ENCODE measurements around the gene CADM4. TPM values are rescaled to one million over a fixed set of nuclear protein-coding genes. Genes with fewer than 3 reads are reported as not detected.
"Not testable (repeated sequence)": the region's sequence is repeated elsewhere in the genome, so short reads cannot be mapped to it uniquely, and the experiment has no call there.

Gene CADM4
- total RNA-seq, 4 donors from 2014 or later = 19.8 to 52.5 (median 31.6) TPM

DNA sequence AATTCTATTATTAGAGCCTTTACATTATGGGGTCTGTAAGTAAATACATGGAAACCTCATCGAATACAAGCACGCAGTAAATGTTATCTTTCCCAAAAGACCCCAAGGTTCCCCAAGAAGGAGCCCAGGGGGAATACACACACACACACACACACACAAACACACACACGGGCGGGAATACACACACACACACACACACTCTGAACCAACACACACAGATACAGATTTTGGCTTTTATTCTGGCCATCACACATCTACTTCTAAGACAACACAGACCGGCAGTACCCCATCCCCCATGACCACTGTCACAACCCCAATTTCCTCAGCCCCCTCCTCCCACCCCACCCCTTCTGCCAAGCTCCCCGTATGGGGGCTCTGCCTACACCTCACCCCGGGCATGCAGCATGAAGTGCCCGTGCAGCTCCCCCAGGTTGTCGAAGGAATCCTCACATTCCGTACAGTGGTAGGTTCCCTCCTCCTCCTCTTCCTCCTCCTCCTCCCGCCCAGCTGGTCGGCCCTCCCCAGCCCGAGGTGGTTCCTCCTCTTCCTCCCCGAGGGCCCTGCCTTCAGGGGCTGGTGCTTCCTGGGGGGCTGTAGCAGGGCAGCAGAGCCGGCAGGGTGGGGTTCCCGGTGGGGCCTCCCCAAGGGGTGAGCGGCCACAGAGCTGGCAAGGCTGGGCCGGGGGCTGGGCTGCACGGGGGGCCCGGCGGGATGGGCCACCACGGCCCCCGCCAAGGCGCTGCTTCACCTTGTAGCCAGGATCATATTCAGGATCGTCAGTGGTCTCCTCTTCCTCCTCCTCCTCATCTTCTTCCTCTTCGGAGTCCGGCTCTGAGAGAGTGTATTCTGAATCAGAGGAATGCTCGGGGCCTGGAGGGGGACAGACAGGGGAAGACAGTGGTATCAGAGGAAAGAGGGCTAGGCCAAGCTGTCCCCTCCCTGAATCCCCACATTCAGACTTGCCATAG, 32.1 kb downstream of the CADM4 start:
- peaks cover 0 to 50% of the 10 kb centered on the region in 2 donors for H3K36me3 ChIP-seq
- ATAC-seq = no peak
- no peak for TF ChIP-seq POLR2A (IDR thresholded peaks at IDR 0.05)
- no peak for TF ChIP-seq EP300 (IDR thresholded peaks at IDR 0.05)
- TF ChIP-seq, protein P1, sequence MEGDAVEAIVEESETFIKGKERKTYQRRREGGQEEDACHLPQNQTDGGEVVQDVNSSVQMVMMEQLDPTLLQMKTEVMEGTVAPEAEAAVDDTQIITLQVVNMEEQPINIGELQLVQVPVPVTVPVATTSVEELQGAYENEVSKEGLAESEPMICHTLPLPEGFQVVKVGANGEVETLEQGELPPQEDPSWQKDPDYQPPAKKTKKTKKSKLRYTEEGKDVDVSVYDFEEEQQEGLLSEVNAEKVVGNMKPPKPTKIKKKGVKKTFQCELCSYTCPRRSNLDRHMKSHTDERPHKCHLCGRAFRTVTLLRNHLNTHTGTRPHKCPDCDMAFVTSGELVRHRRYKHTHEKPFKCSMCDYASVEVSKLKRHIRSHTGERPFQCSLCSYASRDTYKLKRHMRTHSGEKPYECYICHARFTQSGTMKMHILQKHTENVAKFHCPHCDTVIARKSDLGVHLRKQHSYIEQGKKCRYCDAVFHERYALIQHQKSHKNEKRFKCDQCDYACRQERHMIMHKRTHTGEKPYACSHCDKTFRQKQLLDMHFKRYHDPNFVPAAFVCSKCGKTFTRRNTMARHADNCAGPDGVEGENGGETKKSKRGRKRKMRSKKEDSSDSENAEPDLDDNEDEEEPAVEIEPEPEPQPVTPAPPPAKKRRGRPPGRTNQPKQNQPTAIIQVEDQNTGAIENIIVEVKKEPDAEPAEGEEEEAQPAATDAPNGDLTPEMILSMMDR (IDR thresholded peaks at IDR 0.05) = no peak
- TF ChIP-seq POLR2AphosphoS5 (IDR thresholded peaks at IDR 0.05) = no peak
- no peaks in the 10 kb centered on the region for H3K4me1 ChIP-seq
- H3K27me3 ChIP-seq = no peaks in the 10 kb centered on the region
- H3K27ac ChIP-seq = no peak overlapping the region
- no peak overlapping the region for H3K4me3 ChIP-seq
- H3K9me3 ChIP-seq = no peaks in the 10 kb centered on the region
- 86 to 88% methylated on average over 6 to 7 of the region's 28 CpGs for WGBS, 2 donors (ENCODE audit: low coverage in 1 of 2)

DNA sequence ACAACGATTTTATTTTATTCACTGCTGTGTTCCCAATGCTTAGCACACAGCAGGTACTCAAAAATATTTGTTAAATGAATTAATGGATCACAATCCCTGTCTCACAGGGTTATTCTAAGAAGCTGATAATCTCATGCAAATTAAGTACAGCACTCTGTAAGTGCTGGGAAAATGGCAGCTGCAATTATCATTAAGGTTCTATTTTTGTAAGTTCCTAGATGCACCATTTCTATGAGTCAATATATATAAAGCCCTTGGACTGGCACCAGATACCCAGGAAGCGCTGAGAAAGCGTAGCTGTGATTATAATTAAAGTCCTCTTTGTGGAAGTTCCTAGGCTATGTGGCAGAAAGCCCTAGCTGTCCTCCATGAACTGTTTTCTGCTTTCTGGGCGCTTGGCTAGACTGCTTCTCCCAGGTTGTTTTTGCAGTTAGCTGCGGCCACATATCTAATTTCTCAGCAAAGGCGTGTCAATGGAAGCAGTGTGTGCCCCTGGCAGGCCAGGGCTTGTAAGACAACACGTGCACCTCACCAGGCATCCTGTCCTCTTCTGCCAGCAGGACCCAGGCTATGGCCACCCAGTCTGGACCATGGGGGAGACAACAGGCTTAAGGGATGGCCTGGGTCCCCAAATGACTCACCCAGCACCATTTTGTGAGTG, 33.0 kb downstream of the CADM4 start:
- Histone ChIP-seq H3K36me3 (peaks cover 0 to 49% of the 10 kb centered on the region in 2 donors), H3K4me1 (no peaks in the 10 kb centered on the region), H3K27ac (no peak overlapping the region), H3K4me3 (no peak overlapping the region), H3K9me3 (no peaks in the 10 kb centered on the region), H3K27me3 (no peaks in the 10 kb centered on the region)
- 81 to 92% methylated on average over 3 to 6 of the region's 7 CpGs for WGBS, 2 donors (ENCODE audit: low coverage in 1 of 2)
- ATAC-seq = no peak
- no peak for TF ChIP-seq EP300 (IDR thresholded peaks at IDR 0.05)
- TF ChIP-seq POLR2A (IDR thresholded peaks at IDR 0.05) = no peak

DNA sequence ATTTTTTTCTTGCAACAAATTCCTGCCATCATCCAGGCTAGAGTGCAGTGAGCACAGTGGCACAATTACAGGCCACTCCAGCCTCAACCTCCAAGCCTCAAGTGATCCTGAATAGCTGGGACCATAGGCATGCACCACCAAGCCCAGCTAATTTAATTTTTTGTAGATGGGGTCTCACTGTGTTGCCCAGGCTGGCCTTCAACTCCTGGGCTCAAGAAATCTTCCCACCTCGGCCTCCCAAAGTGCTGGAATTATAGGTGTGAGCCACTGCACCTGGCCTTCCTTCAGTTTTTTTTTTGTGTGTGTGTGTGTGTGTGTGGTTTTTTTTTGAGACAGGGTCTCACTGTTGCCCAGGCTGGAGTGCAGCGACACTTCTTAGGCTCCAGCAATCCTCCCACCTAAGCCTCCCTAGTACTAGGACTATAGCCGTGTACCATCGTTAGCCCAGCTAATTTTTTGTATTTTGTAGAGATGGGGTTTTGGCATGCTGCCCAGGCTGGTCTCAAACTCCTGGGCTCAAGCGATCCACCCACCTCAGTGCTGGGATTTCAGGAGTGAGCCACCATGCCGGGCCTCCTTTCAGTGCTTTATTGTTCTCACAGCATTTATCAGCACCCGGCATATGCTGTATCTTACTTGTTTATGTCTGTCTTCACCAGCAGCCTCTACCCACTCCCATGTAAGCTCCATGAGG, 33.6 kb downstream of the CADM4 start:
- ATAC-seq = no peak
- Histone ChIP-seq H3K4me3 (no peak overlapping the region), H3K4me1 (no peaks in the 10 kb centered on the region), H3K9me3 (no peaks in the 10 kb centered on the region), H3K27ac (no peak overlapping the region), H3K27me3 (no peaks in the 10 kb centered on the region), H3K36me3 (peaks cover 0 to 49% of the 10 kb centered on the region in 2 donors)
- 63 to 72% methylated on average over 7 of the region's 7 CpGs for WGBS, 2 donors (ENCODE audit: low coverage in 1 of 2)
- TF ChIP-seq POLR2A (IDR thresholded peaks at IDR 0.05) = no peak
- TF ChIP-seq, protein P1 (IDR thresholded peaks at IDR 0.05) = no peak
- TF ChIP-seq POLR2AphosphoS5 (IDR thresholded peaks at IDR 0.05) = no peak
- no peak for TF ChIP-seq EP300 (IDR thresholded peaks at IDR 0.05)

DNA sequence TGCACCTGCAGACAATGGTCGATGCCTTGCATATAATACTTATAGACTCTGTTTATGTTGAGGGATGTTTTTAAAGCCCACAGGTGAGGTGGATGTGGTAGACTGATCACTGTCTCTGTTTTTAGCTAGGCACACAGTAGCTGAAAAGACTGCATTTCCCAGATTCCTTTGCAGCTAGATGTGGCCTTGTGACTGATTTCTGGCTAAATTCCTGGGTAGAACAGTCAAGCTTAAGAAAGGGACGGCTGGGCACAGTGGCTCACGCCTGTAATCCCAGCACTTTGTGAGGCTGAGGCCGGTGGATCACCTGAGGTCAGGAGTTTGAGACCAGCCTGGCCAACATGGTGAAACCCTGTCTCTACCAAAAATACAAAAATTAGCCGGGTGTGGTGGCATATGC, 39.3 kb downstream of the CADM4 start:
- H3K4me3 ChIP-seq, H3K27me3 ChIP-seq, ATAC-seq, H3K27ac ChIP-seq, H3K9me3 ChIP-seq: not testable (repeated sequence)
- Histone ChIP-seq H3K36me3 (peaks cover 0 to 54% of the 10 kb centered on the region in 2 donors), H3K4me1 (peaks cover 5 to 23% (median 11%) of the 10 kb centered on the region in 3 donors)
- 17 to 28% methylated on average over 2 of the region's 5 CpGs for WGBS, 2 donors (ENCODE audit: low coverage in 1 of 2)

- ATAC-seq = no peak
- Histone ChIP-seq H3K27me3 (no peaks in the 10 kb centered on the region), H3K4me3 (no peak overlapping the region), H3K27ac (no peak overlapping the region), H3K36me3 (peaks cover 0 to 53% of the 10 kb centered on the region in 2 donors), H3K4me1 (peaks cover 5 to 28% (median 13%) of the 10 kb centered on the region in 3 donors), H3K9me3 (no peaks in the 10 kb centered on the region)
- WGBS, 2 donors (ENCODE audit: low coverage in 1 of 2) = 59 to 63% methylated on average over 4 of the region's 4 CpGs
- no peak for TF ChIP-seq EP300 (IDR thresholded peaks at IDR 0.05)
- no peak for TF ChIP-seq POLR2AphosphoS5 (IDR thresholded peaks at IDR 0.05)
- no peak for TF ChIP-seq POLR2A (IDR thresholded peaks at IDR 0.05)
- TF ChIP-seq, protein P1 (IDR thresholded peaks at IDR 0.05) = no peak
Measured at GRCh38 chr19:43599635-43600295, 39.9 kb downstream of the CADM4 start.
